Vagina (tissue), 2 donors: Measurements from ENCODE around the gene LRRC43.

ENCODE experiments used
- POLR2AphosphoS5 ChIP-seq, 2 donors: sonication (generic); formaldehyde crosslinking; IDR thresholded peaks; one replicate each; pipeline ENCODE4 v1.9.0; 2017; ENCODE audit warnings: antibody characterized with exemption in 2 of 2, mild to moderate bottlenecking in 2 of 2, low read depth in 1 of 2; ENCODE audit not compliant: insufficient read depth in 1 of 2
- TF ChIP-seq, protein P1 (sequence below), 3 experiments: fragments of 450-650 bp in 2 of 3; fragments of 200-600 bp in 1 of 3; sonication (generic) in 1 of 3; IDR thresholded peaks; one replicate each; pipeline ENCODE4 v1.5.1; 2017 to 2019; ENCODE audit warnings: antibody characterized with exemption in 3 of 3, mild to moderate bottlenecking in 2 of 3, moderate library complexity in 2 of 3

DNA sequence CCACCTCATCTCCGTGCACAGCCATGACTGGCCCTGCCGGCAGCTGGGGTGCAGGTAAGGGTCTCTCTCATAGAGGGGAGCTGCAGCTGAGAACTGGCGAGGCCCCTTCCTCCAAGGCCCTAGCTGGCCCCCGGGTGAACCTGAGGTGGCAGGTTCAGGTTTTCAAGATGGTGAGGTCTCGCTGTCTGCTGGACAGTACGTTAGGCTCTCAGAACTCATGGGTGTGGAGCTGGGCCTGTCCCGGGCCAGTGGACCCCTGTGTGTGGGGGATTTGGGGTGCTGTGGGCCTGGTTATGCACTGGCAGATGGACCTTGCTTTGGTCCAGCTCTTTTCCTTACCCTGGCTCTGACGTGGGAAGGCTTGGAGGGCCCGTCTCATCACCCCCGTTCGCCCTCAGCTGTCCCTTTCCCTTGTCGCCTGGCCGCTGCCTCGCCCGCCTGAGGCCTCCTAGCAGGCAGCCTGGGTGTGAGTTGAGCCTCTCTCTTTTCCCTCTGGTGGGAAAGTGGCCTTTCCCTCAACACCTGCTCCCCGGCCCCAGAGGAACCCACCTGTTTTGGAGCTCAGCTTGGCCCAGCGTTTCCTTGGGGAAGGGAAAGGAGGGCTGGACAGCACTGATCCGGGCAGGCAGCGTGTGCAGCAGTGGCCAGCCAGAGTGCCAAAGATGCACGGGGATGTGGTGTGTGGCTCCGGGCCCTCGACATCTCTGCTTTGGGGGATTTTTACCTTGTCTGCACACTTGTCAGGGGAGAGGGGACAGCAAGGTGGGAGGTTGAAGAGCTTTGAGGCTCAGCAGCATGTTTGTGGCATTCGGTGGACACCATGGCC is 37.2 kb upstream of the LRRC43 start:
- TF ChIP-seq, protein P1, sequence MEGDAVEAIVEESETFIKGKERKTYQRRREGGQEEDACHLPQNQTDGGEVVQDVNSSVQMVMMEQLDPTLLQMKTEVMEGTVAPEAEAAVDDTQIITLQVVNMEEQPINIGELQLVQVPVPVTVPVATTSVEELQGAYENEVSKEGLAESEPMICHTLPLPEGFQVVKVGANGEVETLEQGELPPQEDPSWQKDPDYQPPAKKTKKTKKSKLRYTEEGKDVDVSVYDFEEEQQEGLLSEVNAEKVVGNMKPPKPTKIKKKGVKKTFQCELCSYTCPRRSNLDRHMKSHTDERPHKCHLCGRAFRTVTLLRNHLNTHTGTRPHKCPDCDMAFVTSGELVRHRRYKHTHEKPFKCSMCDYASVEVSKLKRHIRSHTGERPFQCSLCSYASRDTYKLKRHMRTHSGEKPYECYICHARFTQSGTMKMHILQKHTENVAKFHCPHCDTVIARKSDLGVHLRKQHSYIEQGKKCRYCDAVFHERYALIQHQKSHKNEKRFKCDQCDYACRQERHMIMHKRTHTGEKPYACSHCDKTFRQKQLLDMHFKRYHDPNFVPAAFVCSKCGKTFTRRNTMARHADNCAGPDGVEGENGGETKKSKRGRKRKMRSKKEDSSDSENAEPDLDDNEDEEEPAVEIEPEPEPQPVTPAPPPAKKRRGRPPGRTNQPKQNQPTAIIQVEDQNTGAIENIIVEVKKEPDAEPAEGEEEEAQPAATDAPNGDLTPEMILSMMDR (IDR thresholded peaks at IDR 0.05): no peak
- TF ChIP-seq POLR2AphosphoS5 (IDR thresholded peaks at IDR 0.05; ENCODE audit: insufficient read depth in 1 of 2, low read depth in 1 of 2): no peak
